Adrenal gland (tissue), 12 donors: Measurements from ENCODE around the gene ARF3. TPM values are rescaled to one million over a fixed set of nuclear protein-coding genes. Genes with fewer than 3 reads are reported as not detected.
A peak's percentile ranks its signal among the peaks of the same experiment; 100 is the strongest.

Source experiments
- DNase-seq, 7 donors: peaks; one replicate each; pipeline ENCODE4 v3.0.0-alpha.2; 2019 to 2020
- H3K27ac ChIP-seq, 5 donors: fragments of 200-600 bp; sonication (generic) in 4 of 5; 1 replicate in 3 of 5; 2 replicates in 2 of 5; pipeline versions ENCODE4 v1.5.1 to v1.8.0; 2016 to 2020; ENCODE audit warnings: mild to moderate bottlenecking in 1 of 5
- H3K27me3 ChIP-seq: fragments of 200-600 bp; 2 replicates; pipeline ENCODE4 v1.8.0; 2021
- H3K36me3 ChIP-seq, 2 donors: fragments of 200-600 bp; replicated peaks in 1 of 2; 1 replicate in 1 of 2; 2 replicates in 1 of 2; pipeline versions ENCODE4 v1.5.1 to v1.8.0; 2018 to 2022
- H3K4me1 ChIP-seq, 2 donors: fragments of 200-600 bp; replicated peaks in 1 of 2; 1 replicate in 1 of 2; 2 replicates in 1 of 2; pipeline versions ENCODE4 v1.5.1 to v1.8.0; 2018 to 2021
- H3K4me3 ChIP-seq, 4 donors: fragments of 200-600 bp; sonication (generic) in 3 of 4; one replicate each; pipeline ENCODE4 v1.5.1; 2016 to 2018
- H3K9me3 ChIP-seq, 3 donors: fragments of 200-600 bp; sonication (generic) in 1 of 3; replicated peaks in 1 of 3; 1 replicate in 2 of 3; 2 replicates in 1 of 3; pipeline versions ENCODE4 v1.5.1 to v1.8.0; 2016 to 2021
- POLR2A ChIP-seq, 2 donors: fragments of 450-650 bp; IDR thresholded peaks; one replicate each; pipeline ENCODE4 v1.6.1; 2017; ENCODE audit warnings: antibody characterized with exemption in 2 of 2, mild to moderate bottlenecking in 2 of 2, moderate library complexity in 1 of 2
- WGBS, 4 donors: extraction: QIAGEN DNeasy Blood & Tissue Kit in 2 of 4; methylation state at CpG; one replicate each; pipeline versions ENCODE4 v1.1.5 to v1.1.7; 2013 to 2017; 5-methylcytosine and 5-hydroxymethylcytosine counted together
- intact Hi-C, 2 donors: fragments of 100-400 bp; cut with DNase I; formaldehyde crosslinking; loops; one replicate each; pipeline versions ENCODE4 v1.14.1 to v1.15.0; 2022 to 2023
- polyA plus RNA-seq, 3 donors: library from polyadenylated mRNA; stranded (reverse); fragments of 200-250 nt in 2 of 3; fragments of 350-450 nt in 1 of 3; fragmentation: Illumina TruSeq in 1 of 3; extraction: RNeasy Lipid Tissue Mini Kit (QIAGEN cat#74804) in 1 of 3; gene quantifications; one replicate each; pipeline ENCODE4 v1.2.3, GENCODE V29; 2013 to 2014
- total RNA-seq, 9 donors: library from RNA; depleted of rRNA in 4 of 9; stranded (reverse); fragments of >200 nt in 4 of 9; fragments of 120-200 nt in 1 of 9; fragmentation: NEBNext Ultra II Directional in 1 of 9; extraction: Animal tissue kit (Norgen Biotek cat#: 25700) in 1 of 9; gene quantifications; one replicate each; pipeline versions ENCODE4 v1.1.0 to v1.2.4, GENCODE V29; 2013 to 2023
- TF ChIP-seq, protein P1 (sequence below), 6 experiments: fragments of 450-650 bp in 4 of 6; fragments of 200-600 bp in 2 of 6; sonication (generic) in 1 of 6; IDR thresholded peaks; 1 replicate in 5 of 6; 2 replicates in 1 of 6; pipeline versions ENCODE4 v1.5.1 to v1.8.0; 2016 to 2021; ENCODE audit warnings: antibody characterized with exemption in 6 of 6, mild to moderate bottlenecking in 2 of 6, moderate library complexity in 1 of 6
- donor health status: healthy with polysubstance abuse.
- donor health status: Bipolar disorder and iron deficiency.
- donor health status: DM: yes; HTN: yes; CAD: no.
- donor health status: DM: no; HTN: no; CAD: no.
- donor health status: DM: no; HTN: no; CAD: no.
- donor health status: DM: yes; HTN: yes; CAD: no.

Gene ARF3
- total and polyA plus RNA-seq, 12 donors: 55.2 to 237 (median 105) TPM

DNA sequence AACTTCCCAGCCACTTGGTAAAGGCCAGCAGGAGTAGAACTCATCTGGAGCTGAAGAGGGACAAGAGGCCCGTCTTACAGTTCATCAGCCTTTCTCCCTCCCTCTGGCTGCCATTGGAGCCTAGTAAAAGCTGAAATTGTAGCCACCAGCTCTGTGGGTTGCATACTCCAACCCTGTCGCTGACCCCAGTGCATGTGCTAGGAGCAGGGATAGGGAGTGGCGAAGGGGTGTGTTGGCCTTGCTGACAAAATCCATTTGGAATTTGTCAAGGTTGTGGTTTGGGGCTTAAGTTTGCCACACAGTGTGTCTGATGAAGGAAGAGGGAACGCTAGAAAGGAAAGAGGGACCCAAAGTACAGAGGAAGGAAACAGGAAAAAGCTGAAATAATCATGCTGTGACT is 4.0 kb upstream of the ARF3 start:
- DNase-seq: no peak
- intact Hi-C loops: no loop called here
- H3K4me1 ChIP-seq: peaks cover 0 to 5% of the 10 kb centered on the region in 2 donors
- WGBS, 4 donors: 43 to 53% (median 48%) methylated on average over 3 to 4 of the region's 4 CpGs
- H3K9me3 ChIP-seq: no peaks in the 10 kb centered on the region
- TF ChIP-seq, protein P1, sequence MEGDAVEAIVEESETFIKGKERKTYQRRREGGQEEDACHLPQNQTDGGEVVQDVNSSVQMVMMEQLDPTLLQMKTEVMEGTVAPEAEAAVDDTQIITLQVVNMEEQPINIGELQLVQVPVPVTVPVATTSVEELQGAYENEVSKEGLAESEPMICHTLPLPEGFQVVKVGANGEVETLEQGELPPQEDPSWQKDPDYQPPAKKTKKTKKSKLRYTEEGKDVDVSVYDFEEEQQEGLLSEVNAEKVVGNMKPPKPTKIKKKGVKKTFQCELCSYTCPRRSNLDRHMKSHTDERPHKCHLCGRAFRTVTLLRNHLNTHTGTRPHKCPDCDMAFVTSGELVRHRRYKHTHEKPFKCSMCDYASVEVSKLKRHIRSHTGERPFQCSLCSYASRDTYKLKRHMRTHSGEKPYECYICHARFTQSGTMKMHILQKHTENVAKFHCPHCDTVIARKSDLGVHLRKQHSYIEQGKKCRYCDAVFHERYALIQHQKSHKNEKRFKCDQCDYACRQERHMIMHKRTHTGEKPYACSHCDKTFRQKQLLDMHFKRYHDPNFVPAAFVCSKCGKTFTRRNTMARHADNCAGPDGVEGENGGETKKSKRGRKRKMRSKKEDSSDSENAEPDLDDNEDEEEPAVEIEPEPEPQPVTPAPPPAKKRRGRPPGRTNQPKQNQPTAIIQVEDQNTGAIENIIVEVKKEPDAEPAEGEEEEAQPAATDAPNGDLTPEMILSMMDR (IDR thresholded peaks at IDR 0.05): no peak
- TF ChIP-seq POLR2A (IDR thresholded peaks at IDR 0.05): no peak
- H3K27ac ChIP-seq: no peak overlapping the region
- no peak overlapping the region for H3K4me3 ChIP-seq
- no peaks in the 10 kb centered on the region for H3K27me3 ChIP-seq
- H3K36me3 ChIP-seq: no peaks in the 10 kb centered on the region

- no peak for DNase-seq
- intact Hi-C loops: no loop called here
- WGBS, 4 donors: 39 to 58% (median 47%) methylated on average over 3 of the region's 3 CpGs
- H3K4me1 ChIP-seq: peaks cover 4 to 8% of the 10 kb centered on the region in 2 donors
- H3K27ac ChIP-seq: no peak overlapping the region
- TF ChIP-seq, protein P1 (IDR thresholded peaks at IDR 0.05): no peak
- TF ChIP-seq POLR2A (IDR thresholded peaks at IDR 0.05): no peak
- no peaks in the 10 kb centered on the region for H3K36me3 ChIP-seq
- H3K9me3 ChIP-seq: no peaks in the 10 kb centered on the region
- H3K4me3 ChIP-seq: no peak overlapping the region
- H3K27me3 ChIP-seq: no peaks in the 10 kb centered on the region
These were observed 3.5 kb upstream of the ARF3 start for GRCh38 chr12:48960834-48961233.

- peaks cover 14 to 29% of the 10 kb centered on the region in 2 donors for H3K4me1 ChIP-seq
- H3K27me3 ChIP-seq: no peaks in the 10 kb centered on the region
- no peak overlapping the region for H3K27ac ChIP-seq
- no peak for TF ChIP-seq POLR2A (IDR thresholded peaks at IDR 0.05)
- TF ChIP-seq, protein P1 (IDR thresholded peaks at IDR 0.05): no peak
- peak overlapping the region in 1 of 4 donors; percentile 78 for H3K4me3 ChIP-seq
- H3K9me3 ChIP-seq: no peaks in the 10 kb centered on the region
- no peak for DNase-seq
- H3K36me3 ChIP-seq: peaks cover 0 to 2% of the 10 kb centered on the region in 2 donors
- intact Hi-C loops: no loop called here
- WGBS, 4 donors: 19 to 27% (median 24%) methylated on average over 3 of the region's 3 CpGs
These were observed 732 bp upstream of the ARF3 start for GRCh38 chr12:48958049-48958388.

GRCh38 chr12:48956279-48957140 is 777 bp downstream of the ARF3 start:
- H3K27ac ChIP-seq: peak overlapping the region; percentile 43 to 89 (median 78)
- intact Hi-C loops: no loop called here
- DNase-seq: peak; percentile 85 to 96 (median 94)
- H3K36me3 ChIP-seq: peaks cover 0 to 9% of the 10 kb centered on the region in 2 donors
- no peaks in the 10 kb centered on the region for H3K9me3 ChIP-seq
- WGBS, 4 donors: 0 to 2% (median 1%) methylated on average over 19 to 29 of the region's 29 CpGs
- H3K27me3 ChIP-seq: no peaks in the 10 kb centered on the region
- peak overlapping the region; percentile 78 to 96 (median 86) for H3K4me3 ChIP-seq
- peaks cover 14 to 29% of the 10 kb centered on the region in 2 donors for H3K4me1 ChIP-seq
- TF ChIP-seq, protein P1 (IDR thresholded peaks at IDR 0.05): peak in 1 of 6 experiments; percentile 8
- TF ChIP-seq POLR2A (IDR thresholded peaks at IDR 0.05): peak in 1 of 2 donors; percentile 43
